B cell (primary cell): ENCODE measurements around the gene ASPHD2. TPM values are rescaled to one million over a fixed set of nuclear protein-coding genes. Genes with fewer than 3 reads are reported as not detected.

Experiments used
- ATAC-seq: fragments of 200-7000 bp; cut with Tn5 transposase; one replicate; pipeline ENCODE4 v1.10.0; 2021; ENCODE audit warnings: low read depth, mild to moderate bottlenecking, moderate number of reproducible peaks, moderate library complexity
- CTCF ChIA-PET: fragments of 350-600 bp; sonication (Branson Sonifier 250); formaldehyde crosslinking; loops from one replicate; lab custom pipeline; 2021; ENCODE audit warnings: antibody characterized with exemption, inconsistent platforms; lab: Charles Lee
- POLR2A ChIA-PET: fragments of 350-600 bp; sonication (Branson Sonifier 250); formaldehyde crosslinking; loops from one replicate; lab custom pipeline; 2021; ENCODE audit warnings: antibody characterized with exemption; lab: Charles Lee
- DNase-seq: peaks from one replicate; pipeline ENCODE4 v3.0.0; 2013
- H2AFZ ChIP-seq: 2 replicates; pipeline ENCODE4 v1.6.1; 2012; ENCODE audit warnings: mild to moderate bottlenecking, low read depth, low read length; ENCODE audit not compliant: insufficient read depth, poor library complexity, severe bottlenecking
- H3K27ac ChIP-seq, 2 donors: 1 replicate in 1 of 2; 2 replicates in 1 of 2; pipeline ENCODE4 v1.5.1; 2012 to 2013; ENCODE audit warnings: low read length in 2 of 2, mild to moderate bottlenecking in 2 of 2, moderate library complexity in 1 of 2
- H3K27me3 ChIP-seq, 4 experiments: fragments of 200-600 bp in 1 of 4; sonication (generic) in 1 of 4; replicated peaks in 1 of 4; 1 replicate in 2 of 4; 2 replicates in 2 of 4; pipeline versions ENCODE4 v1.6.1 to v1.7.0; 2013 to 2016; ENCODE audit warnings: low read length in 3 of 4, mild to moderate bottlenecking in 2 of 4, mixed read lengths in 1 of 4, moderate library complexity in 1 of 4; ENCODE audit not compliant: insufficient read depth in 4 of 4, control insufficient read depth in 3 of 4; ENCODE audit errors: control extremely low read depth in 1 of 4
- H3K36me3 ChIP-seq, 2 experiments: replicated peaks in 1 of 2; 1 replicate in 1 of 2; 2 replicates in 1 of 2; pipeline versions ENCODE4 v1.6.1 to v1.7.1; 2013; ENCODE audit warnings: low read length in 1 of 2; ENCODE audit not compliant: insufficient read depth in 2 of 2, control insufficient read depth in 1 of 2; ENCODE audit errors: control extremely low read depth in 1 of 2, extremely low read depth in 1 of 2
- H3K4me1 ChIP-seq, 2 donors: fragments of 200-600 bp in 1 of 2; sonication (generic) in 1 of 2; 1 replicate in 1 of 2; 2 replicates in 1 of 2; pipeline versions ENCODE4 v1.5.1 to v1.6.1; 2013 to 2017; ENCODE audit warnings: low read length in 2 of 2; ENCODE audit not compliant: control insufficient read depth in 2 of 2, insufficient read depth in 2 of 2
- H3K4me2 ChIP-seq: replicated peaks from 2 replicates; pipeline ENCODE3; 2012; ENCODE audit warnings: mild to moderate bottlenecking, low read depth, low read length; ENCODE audit not compliant: poor library complexity, severe bottlenecking
- H3K4me3 ChIP-seq, 5 experiments: fragments of 200-600 bp in 1 of 5; sonication (generic) in 1 of 5; 1 replicate in 3 of 5; 2 replicates in 2 of 5; pipeline versions ENCODE4 v1.5.1 to v1.7.0; 2011 to 2016; ENCODE audit warnings: low read length in 4 of 5, mild to moderate bottlenecking in 4 of 5, low read depth in 2 of 5, control low read depth in 1 of 5, moderate library complexity in 1 of 5; ENCODE audit not compliant: insufficient read depth in 1 of 5; ENCODE audit errors: control extremely low read depth in 1 of 5, extremely low read depth in 1 of 5
- H3K79me2 ChIP-seq: fragments of 200-600 bp; sonication (generic); one replicate; pipeline ENCODE4 v1.6.0; 2016; ENCODE audit warnings: low read length; ENCODE audit not compliant: control insufficient read depth, insufficient read depth
- H3K9ac ChIP-seq: fragments of 200-600 bp; sonication (generic); 2 replicates; pipeline ENCODE4 v1.6.1; 2017; ENCODE audit warnings: mild to moderate bottlenecking, low read length, moderate library complexity
- H3K9me3 ChIP-seq, 3 donors: one replicate each; pipeline versions ENCODE4 v1.6.1 to v1.7.1; 2013; ENCODE audit warnings: low read length in 2 of 3; ENCODE audit not compliant: control insufficient read depth in 2 of 3, insufficient read depth in 1 of 3; ENCODE audit errors: control extremely low read depth in 1 of 3
- H4K20me1 ChIP-seq: 2 replicates; pipeline ENCODE4 v1.6.0; 2012; ENCODE audit warnings: mild to moderate bottlenecking, low read length; ENCODE audit not compliant: insufficient read depth, control insufficient read depth, poor library complexity, severe bottlenecking
- H3K27ac Mint-ChIP-seq: one replicate; pipeline ENCODE4 v1.8.0; 2021; ENCODE audit warnings: mixed read lengths
- H3K27me3 Mint-ChIP-seq: one replicate; pipeline ENCODE4 v1.8.0; 2021; ENCODE audit warnings: mixed read lengths
- H3K4me1 Mint-ChIP-seq: one replicate; pipeline ENCODE4 v1.8.0; 2021; ENCODE audit warnings: mixed read lengths
- H3K4me3 Mint-ChIP-seq: one replicate; pipeline ENCODE4 v1.8.0; 2021; ENCODE audit warnings: mixed read lengths
- H3K9me3 Mint-ChIP-seq: one replicate; pipeline ENCODE4 v1.8.0; 2022; ENCODE audit warnings: mixed read lengths; ENCODE audit not compliant: insufficient read depth
- CTCF ChIP-seq: fragments of 200-600 bp; IDR thresholded peaks from one replicate; pipeline ENCODE4 v1.8.0; 2022; ENCODE audit warnings: antibody characterized with exemption, mild to moderate bottlenecking
- EZH2 ChIP-seq: IDR thresholded peaks from 2 replicates; pipeline ENCODE4 v1.6.1; 2012; ENCODE audit warnings: borderline replicate concordance, low read depth, mild to moderate bottlenecking, moderate library complexity, low read length; ENCODE audit not compliant: insufficient read depth, poor library complexity, severe bottlenecking
- WGBS: methylation state at CpG from one replicate; pipeline ENCODE4 v1.1.5; 2013; ENCODE audit warnings: missing lambda C conversion rate; ENCODE audit not compliant: insufficient coverage; 5-methylcytosine and 5-hydroxymethylcytosine counted together
- intact Hi-C: fragments of 100-400 bp; cut with micrococcal nuclease; formaldehyde crosslinking; loops from one replicate; pipeline ENCODE4 v1.10.0; 2022
- polyA plus RNA-seq: library from polyadenylated mRNA; depleted of rRNA; stranded (reverse); fragments of >200 nt; gene quantifications from 2 replicates; pipeline ENCODE4 v1.2.3, GENCODE V29; 2012
- total RNA-seq, 2 donors: library from RNA; stranded (reverse); fragments of 120-200 nt in 1 of 2; gene quantifications; 1 replicate in 1 of 2; 2 replicates in 1 of 2; pipeline versions ENCODE4 v1.2.3 to v1.2.4, GENCODE V29; 2013 to 2022

ASPHD2 gene
- total and polyA plus RNA-seq, 2 donors (not counting 1 experiment from before 2014, with no cell fraction given): 5.7 to 7.3 TPM

- DNase-seq: no peak
- TF ChIP-seq CTCF: no peak
- Histone ChIP-seq H3K4me2 (peak overlapping the region; percentile 86), H3K9ac (peak overlapping the region; percentile 94), H3K36me3 (peaks cover 4 to 20% of the 10 kb centered on the region in 2 experiments), H3K27me3 (no peaks in the 10 kb centered on the region), H3K79me2 (peaks cover 34% of the 10 kb centered on the region), H2AFZ (peak overlapping the region; percentile 83), H3K4me3 (peak overlapping the region; percentile 70 to 98 (median 83)), H4K20me1 (no peaks in the 10 kb centered on the region), H3K4me1 (peaks cover 43 to 52% of the 10 kb centered on the region in 2 donors), H3K9me3 (no peaks in the 10 kb centered on the region), H3K27ac (peak overlapping the region; percentile 59 to 98)
- H3K4me3 Mint-ChIP-seq: peak overlapping the region; percentile 94
- WGBS: 8% methylated on average over 3 of the region's 6 CpGs
- intact Hi-C loops: no loop called here
- POLR2A ChIA-PET: interaction anchor here (1.0 to 2.1 kb wide), 3 partner anchors 28 to 188 kb away, joined by 3 to 8 read pairs (median 5); partner anchors contain the start of gene TFIP11
- CTCF ChIA-PET: interaction anchor here (0.5 to 2.0 kb wide), 8 partner anchors 15 to 198 kb away, joined by 3 to 8 read pairs (median 4); no protein-coding TSS in a partner anchor
- H3K27ac Mint-ChIP-seq: peak overlapping the region; percentile 97
- ATAC-seq: no peak
- H3K4me1 Mint-ChIP-seq: peaks cover 65% of the 10 kb centered on the region
- H3K27me3 Mint-ChIP-seq: no peaks in the 10 kb centered on the region
- no peaks in the 10 kb centered on the region for H3K9me3 Mint-ChIP-seq
Measured at GRCh38 chr22:26484360-26484706, 55.3 kb downstream of the ASPHD2 start.

GRCh38 chr22:26485013-26485412, 56.0 kb downstream of the ASPHD2 start:
- H3K4me1 Mint-ChIP-seq: peaks cover 59% of the 10 kb centered on the region
- TF ChIP-seq CTCF (no peak), EZH2 (no peak)
- Histone ChIP-seq H3K9me3 (no peaks in the 10 kb centered on the region), H3K9ac (no peak overlapping the region), H3K27ac (peak overlapping the region; percentile 59 to 98), H3K79me2 (peaks cover 29% of the 10 kb centered on the region), H3K4me2 (peak overlapping the region; percentile 86), H3K27me3 (no peaks in the 10 kb centered on the region), H3K4me1 (peaks cover 36 to 45% of the 10 kb centered on the region in 2 donors), H4K20me1 (no peaks in the 10 kb centered on the region), H2AFZ (no peak overlapping the region), H3K4me3 (no peak overlapping the region), H3K36me3 (peaks cover 4 to 27% of the 10 kb centered on the region in 2 experiments)
- ChIA-PET CTCF (interaction anchor here (0.6 to 2.0 kb wide), 4 partner anchors 15 to 198 kb away, joined by 3 to 8 read pairs (median 6); no protein-coding TSS in a partner anchor), POLR2A (interaction anchor here (0.6 to 2.1 kb wide), 2 partner anchors 11 to 27 kb away, joined by 3 to 8 read pairs; partner anchors contain the start of gene TFIP11)
- H3K27ac Mint-ChIP-seq: peak overlapping the region; percentile 28
- H3K27me3 Mint-ChIP-seq: no peaks in the 10 kb centered on the region
- H3K9me3 Mint-ChIP-seq: no peaks in the 10 kb centered on the region
- no peak for ATAC-seq
- DNase-seq: no peak
- intact Hi-C loops: no loop called here
- peak overlapping the region; percentile 94 for H3K4me3 Mint-ChIP-seq
- 90% methylated on average over 6 of the region's 7 CpGs for WGBS
